Mesodermal cell (in vitro differentiated cells): ENCODE data around the gene JARID2.

Source experiments
- H3K27ac ChIP-seq: 2 replicates; pipeline ENCODE4 v1.7.0; 2013; ENCODE audit warnings: mild to moderate bottlenecking, low read depth, low read length, moderate library complexity; ENCODE audit not compliant: severe bottlenecking
- H3K36me3 ChIP-seq: 2 replicates; pipeline ENCODE4 v1.7.1; 2013; ENCODE audit warnings: mild to moderate bottlenecking, low read length, moderate library complexity; ENCODE audit not compliant: control insufficient read depth, insufficient read depth
- H3K4me1 ChIP-seq: one replicate; pipeline ENCODE4 v1.7.1; 2013; ENCODE audit warnings: mild to moderate bottlenecking, low read length; ENCODE audit not compliant: insufficient read depth, control insufficient read depth, poor library complexity, severe bottlenecking
- H3K4me3 ChIP-seq: 2 replicates; pipeline ENCODE4 v1.7.0; 2013; ENCODE audit warnings: low read length, control low read depth, mild to moderate bottlenecking; ENCODE audit not compliant: insufficient read depth, poor library complexity, severe bottlenecking; ENCODE audit errors: extremely low read depth
- H3K9me3 ChIP-seq: 2 replicates; pipeline ENCODE4 v1.7.1; 2013; ENCODE audit warnings: mild to moderate bottlenecking, low read length, moderate library complexity; ENCODE audit not compliant: control insufficient read depth
- WGBS, 2 experiments: methylation state at CpG; one replicate each; pipeline ENCODE4 v1.1.5; 2013; ENCODE audit warnings: missing lambda C conversion rate in 2 of 2; ENCODE audit not compliant: insufficient coverage in 2 of 2; 5-methylcytosine and 5-hydroxymethylcytosine counted together

The JARID2 gene

GRCh38 chr6:15515660-15516375 lies 269.9 kb downstream of the JARID2 start:
- Histone ChIP-seq H3K4me3 (no peak overlapping the region), H3K36me3 (peaks cover 96% of the 10 kb centered on the region), H3K27ac (no peak overlapping the region), H3K4me1 (peaks cover 3% of the 10 kb centered on the region), H3K9me3 (no peaks in the 10 kb centered on the region)
- WGBS, 2 experiments: 79 to 94% methylated on average over 5 to 14 of the region's 18 CpGs

DNA sequence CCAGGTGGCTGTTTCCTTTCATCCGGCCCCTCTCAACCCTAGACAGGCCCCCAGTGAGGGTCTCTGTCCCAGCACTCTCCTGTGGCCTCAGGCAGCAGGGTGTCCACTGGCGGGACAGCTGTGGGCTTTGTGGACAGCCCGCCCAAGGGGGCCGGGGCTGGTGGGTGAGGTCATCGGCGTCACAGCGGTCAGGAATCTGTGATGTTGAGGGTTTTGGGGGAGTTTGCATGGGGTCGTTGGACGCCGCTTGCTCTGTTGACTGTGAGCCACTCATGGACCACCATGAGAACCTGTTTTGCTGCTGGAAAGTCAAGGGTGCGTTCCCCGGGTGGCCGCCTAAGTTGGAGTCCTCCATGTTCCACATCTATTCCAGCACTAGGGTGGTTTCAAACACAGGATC lies 270.5 kb downstream of the JARID2 start:
- peaks cover 96% of the 10 kb centered on the region for H3K36me3 ChIP-seq
- WGBS, 2 experiments: 96 to 97% methylated on average over 5 to 10 of the region's 13 CpGs
- H3K9me3 ChIP-seq: no peaks in the 10 kb centered on the region
- H3K4me1 ChIP-seq: peaks cover 3% of the 10 kb centered on the region
- no peak overlapping the region for H3K4me3 ChIP-seq
- no peak overlapping the region for H3K27ac ChIP-seq

DNA sequence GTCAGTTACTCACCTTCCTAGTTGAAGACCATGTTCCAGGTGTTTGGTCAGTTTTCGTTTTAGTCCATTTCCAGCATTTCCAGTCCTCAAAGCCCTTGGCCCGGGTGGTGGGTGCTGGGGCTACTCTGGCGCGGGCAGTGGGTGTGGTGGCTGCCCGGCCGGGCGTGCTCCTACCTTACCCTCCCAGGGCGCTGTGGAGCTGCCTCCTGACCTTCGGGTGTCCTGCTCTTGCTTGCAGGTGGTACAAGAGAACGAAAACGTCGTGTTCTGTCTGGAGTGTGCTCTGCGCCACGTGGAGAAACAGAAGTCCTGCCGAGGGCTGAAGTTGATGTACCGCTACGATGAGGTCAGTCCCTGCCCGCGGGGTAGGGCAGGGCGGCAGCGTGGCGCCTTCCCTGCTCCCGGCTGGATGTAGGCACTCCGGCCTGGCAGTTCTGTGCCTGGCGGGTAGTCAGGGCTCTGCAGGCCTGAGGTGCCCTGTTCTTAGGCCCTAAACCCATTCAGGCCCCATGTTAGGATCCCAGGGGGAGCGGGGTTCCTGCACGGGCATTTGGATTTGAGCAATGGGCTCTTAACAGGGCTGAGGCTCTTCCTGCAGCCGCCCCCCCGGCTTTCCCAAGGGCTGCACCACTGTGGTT lies 271.2 kb downstream of the JARID2 start:
- WGBS, 2 experiments: 95 to 96% methylated on average over 24 to 26 of the region's 29 CpGs
- H3K9me3 ChIP-seq: no peaks in the 10 kb centered on the region
- peaks cover 3% of the 10 kb centered on the region for H3K4me1 ChIP-seq
- H3K36me3 ChIP-seq: peaks cover 96% of the 10 kb centered on the region
- no peak overlapping the region for H3K4me3 ChIP-seq
- no peak overlapping the region for H3K27ac ChIP-seq

DNA sequence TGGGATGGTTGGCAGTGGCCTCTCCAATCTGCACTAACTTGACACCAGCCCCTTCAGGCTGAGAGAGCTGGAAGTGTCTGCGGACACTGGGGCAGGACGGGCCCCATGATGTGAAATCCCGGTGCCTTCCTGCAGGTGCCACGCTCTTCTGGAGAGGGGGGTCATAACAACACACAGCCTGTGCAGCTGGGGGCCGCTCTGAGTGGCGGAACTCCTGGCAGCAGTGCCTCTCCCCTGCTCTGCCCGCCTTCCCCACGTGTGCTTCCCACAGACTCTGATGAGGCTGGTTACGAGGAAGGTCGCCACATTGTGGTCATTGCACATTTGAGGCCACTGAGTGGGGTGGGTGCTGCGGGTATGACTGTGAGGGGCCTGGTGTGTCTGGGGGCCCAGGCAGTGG lies 271.7 kb downstream of the JARID2 start:
- H3K27ac ChIP-seq: no peak overlapping the region
- H3K4me3 ChIP-seq: no peak overlapping the region
- WGBS, 2 experiments: 90 to 92% methylated on average over 5 to 11 of the region's 11 CpGs
- H3K36me3 ChIP-seq: peaks cover 96% of the 10 kb centered on the region
- H3K9me3 ChIP-seq: no peaks in the 10 kb centered on the region
- H3K4me1 ChIP-seq: peaks cover 3% of the 10 kb centered on the region

DNA sequence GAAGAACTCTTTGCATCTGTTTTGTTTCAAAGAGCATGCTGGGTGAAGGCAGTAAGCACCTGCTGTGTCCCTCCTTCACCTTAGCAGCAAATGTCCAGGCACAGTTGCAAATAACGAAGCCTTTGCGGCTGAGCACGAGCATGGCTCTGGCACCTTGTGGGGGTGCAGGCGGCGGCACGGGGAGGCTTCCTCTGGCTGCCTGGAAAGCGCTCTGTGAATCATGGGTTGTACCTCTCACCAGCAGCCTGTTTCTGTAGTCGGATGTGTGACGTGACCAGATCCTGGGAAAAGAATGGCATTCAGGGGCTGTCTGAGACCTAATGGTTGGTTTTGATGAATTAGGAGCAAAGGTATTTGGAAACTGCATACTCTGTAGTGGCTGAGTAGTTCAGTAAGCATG lies 272.2 kb downstream of the JARID2 start:
- H3K4me1 ChIP-seq: peaks cover 3% of the 10 kb centered on the region
- WGBS, 2 experiments: 93 to 98% methylated on average over 9 of the region's 9 CpGs
- peaks cover 96% of the 10 kb centered on the region for H3K36me3 ChIP-seq
- H3K27ac ChIP-seq: no peak overlapping the region
- no peaks in the 10 kb centered on the region for H3K9me3 ChIP-seq
- no peak overlapping the region for H3K4me3 ChIP-seq

GRCh38 chr6:15518878-15519277 lies 273.0 kb downstream of the JARID2 start:
- Histone ChIP-seq H3K9me3 (no peaks in the 10 kb centered on the region), H3K27ac (no peak overlapping the region), H3K36me3 (peaks cover 96% of the 10 kb centered on the region), H3K4me3 (no peak overlapping the region), H3K4me1 (peaks cover 3% of the 10 kb centered on the region)
- 96 to 97% methylated on average over 8 to 9 of the region's 10 CpGs for WGBS, 2 experiments

GRCh38 chr6:15519681-15520080 lies 273.8 kb downstream of the JARID2 start:
- WGBS, 2 experiments: 92 to 95% methylated on average over 3 to 4 of the region's 6 CpGs
- H3K4me1 ChIP-seq: no peaks in the 10 kb centered on the region

GRCh38 chr6:15520626-15521203 lies 274.8 kb downstream of the JARID2 start:
- Histone ChIP-seq H3K4me3 (no peak overlapping the region), H3K36me3 (peaks cover 93% of the 10 kb centered on the region), H3K4me1 (no peaks in the 10 kb centered on the region), H3K27ac (no peak overlapping the region), H3K9me3 (peaks cover 5% of the 10 kb centered on the region)
- WGBS, 2 experiments: 94 to 95% methylated on average over 7 to 15 of the region's 20 CpGs

More at GRCh38 chr6:15519681-15520080, 273.8 kb downstream of the JARID2 start:
- Histone ChIP-seq H3K27ac (no peak overlapping the region), H3K9me3 (peaks cover 4% of the 10 kb centered on the region), H3K36me3 (peaks cover 97% of the 10 kb centered on the region), H3K4me3 (no peak overlapping the region)

DNA sequence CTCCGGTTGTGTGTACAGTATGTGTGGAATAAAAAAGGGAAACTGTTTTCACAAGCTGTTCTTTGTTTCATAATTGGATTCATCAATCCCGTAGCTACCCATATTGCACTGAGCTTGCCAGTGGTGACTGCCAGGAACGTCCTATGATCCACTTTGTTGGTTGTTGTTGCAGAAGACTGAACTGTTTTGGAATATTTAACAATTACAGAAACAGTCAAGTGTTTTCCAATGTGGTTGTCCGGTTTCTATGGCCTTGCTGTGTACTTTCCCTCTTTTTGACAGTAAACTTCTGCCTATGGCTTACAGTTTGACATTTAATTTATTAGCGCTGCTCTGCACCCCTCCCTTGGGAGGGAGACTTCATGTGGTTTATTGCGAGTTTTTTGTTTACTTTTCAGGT lies 275.7 kb downstream of the JARID2 start:
- Histone ChIP-seq H3K4me1 (no peaks in the 10 kb centered on the region), H3K27ac (no peak overlapping the region), H3K36me3 (peaks cover 91% of the 10 kb centered on the region), H3K4me3 (no peak overlapping the region), H3K9me3 (peaks cover 5% of the 10 kb centered on the region)
- 93 to 100% methylated on average over 1 to 3 of the region's 6 CpGs for WGBS, 2 experiments

GRCh38 chr6:15522026-15522425 lies 276.2 kb downstream of the JARID2 start:
- no peak overlapping the region for H3K4me3 ChIP-seq
- H3K36me3 ChIP-seq: peaks cover 87% of the 10 kb centered on the region
- H3K4me1 ChIP-seq: no peaks in the 10 kb centered on the region
- 83 to 92% methylated on average over 4 to 7 of the region's 9 CpGs for WGBS, 2 experiments
- no peak overlapping the region for H3K27ac ChIP-seq
- H3K9me3 ChIP-seq: peaks cover 5% of the 10 kb centered on the region

DNA sequence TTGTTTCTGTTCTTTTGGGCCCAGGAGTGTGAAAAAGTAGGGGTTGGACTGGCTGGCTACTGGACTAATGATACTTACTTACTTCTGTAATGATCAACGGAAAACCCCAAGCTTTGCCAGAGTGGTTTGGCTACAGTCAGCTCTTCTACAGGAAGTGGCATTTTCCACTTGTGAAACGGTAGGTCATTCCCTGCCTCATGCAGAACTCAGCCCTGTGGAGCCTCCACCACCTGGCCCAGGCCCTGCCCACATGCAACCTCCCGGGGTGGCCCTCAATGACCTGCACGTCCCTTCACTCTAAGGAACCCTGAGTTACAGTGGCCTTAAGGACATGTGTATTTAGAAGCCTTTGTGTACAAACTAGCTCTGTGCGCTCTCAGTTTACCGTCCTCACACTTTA lies 276.6 kb downstream of the JARID2 start:
- Histone ChIP-seq H3K4me3 (no peak overlapping the region), H3K27ac (no peak overlapping the region), H3K4me1 (no peaks in the 10 kb centered on the region), H3K9me3 (peaks cover 5% of the 10 kb centered on the region), H3K36me3 (peaks cover 83% of the 10 kb centered on the region)
- 96 to 97% methylated on average over 2 to 5 of the region's 6 CpGs for WGBS, 2 experiments
